Progenitor cell of endocrine pancreas (in vitro differentiated cells): ENCODE measurements around the gene ZSWIM6. TPM values are rescaled to one million over a fixed set of nuclear protein-coding genes. Genes with fewer than 3 reads are reported as not detected.
A peak's percentile ranks its signal among the peaks of the same experiment; 100 is the strongest.

Experiments
- DNase-seq: peaks from one replicate; pipeline ENCODE4 v3.0.0; 2021; ENCODE audit warnings: low spot score; ENCODE audit not compliant: unreplicated experiment
- H3K27ac Mint-ChIP-seq: 2 replicates; pipeline ENCODE4 v1.8.0; 2021; ENCODE audit warnings: mild to moderate bottlenecking, moderate library complexity, mixed read lengths
- H3K27me3 Mint-ChIP-seq: 2 replicates; pipeline ENCODE4 v1.8.0; 2021; ENCODE audit warnings: mixed read lengths
- H3K36me3 Mint-ChIP-seq: 2 replicates; pipeline ENCODE4 v1.8.0; 2022; ENCODE audit warnings: mixed read lengths; ENCODE audit not compliant: insufficient read depth
- H3K4me1 Mint-ChIP-seq: 2 replicates; pipeline ENCODE4 v1.8.0; 2021; ENCODE audit warnings: low read depth, mixed read lengths
- H3K4me3 Mint-ChIP-seq: 2 replicates; pipeline ENCODE4 v1.8.0; 2021; ENCODE audit warnings: low read depth, mild to moderate bottlenecking, moderate library complexity, mixed read lengths
- H3K9me3 Mint-ChIP-seq: 2 replicates; pipeline ENCODE4 v1.8.0; 2021; ENCODE audit warnings: low read depth, mixed read lengths
- total RNA-seq: library from RNA; stranded (reverse); gene quantifications from 2 replicates; pipeline ENCODE4 v1.2.1, GENCODE V29; 2021
- TF ChIP-seq, protein P1 (sequence below): fragments of 200-600 bp; sonication (generic); IDR thresholded peaks from one replicate; pipeline ENCODE4 v1.5.0; 2021; ENCODE audit warnings: antibody characterized with exemption, mild to moderate bottlenecking; ENCODE audit not compliant: unreplicated experiment

ZSWIM6 gene
- total RNA-seq, 1 donor from 2014 or later, result 35.2 TPM

GRCh38 chr5:61289241-61289640, 42.8 kb upstream of the ZSWIM6 start:
- no peak overlapping the region for H3K27ac Mint-ChIP-seq
- no peak for DNase-seq

DNA sequence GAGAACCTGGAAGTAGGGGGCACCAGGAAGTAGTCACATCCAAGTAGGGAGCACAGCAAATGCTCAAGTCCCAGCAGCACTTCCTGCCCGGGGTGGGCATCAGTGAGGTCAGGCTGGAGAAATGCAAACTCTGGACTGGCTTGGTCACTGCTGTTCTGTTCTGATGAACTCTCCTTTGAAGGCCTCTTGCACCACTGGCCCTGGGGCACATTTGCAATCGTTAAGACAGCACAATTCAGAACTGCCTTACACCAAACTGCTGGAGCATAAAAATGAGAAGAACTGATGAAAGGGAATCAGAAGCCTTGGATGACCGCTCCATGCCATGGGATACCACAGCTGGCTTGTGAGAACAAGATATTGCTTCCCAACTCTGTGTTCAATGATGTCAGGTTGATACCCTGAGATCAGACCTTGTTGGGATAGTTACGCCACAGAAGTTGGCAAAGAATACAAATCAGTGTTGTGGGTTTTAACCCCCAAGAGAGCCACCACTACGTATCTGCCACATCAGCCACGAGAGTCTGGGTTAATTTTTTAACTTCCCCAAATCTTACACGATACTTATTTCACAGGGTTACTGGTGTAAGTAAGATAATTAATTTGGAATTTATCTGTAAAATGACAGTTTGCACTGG, 42.3 kb upstream of the ZSWIM6 start:
- H3K36me3 Mint-ChIP-seq, result no peaks in the 10 kb centered on the region
- H3K27ac Mint-ChIP-seq, result no peak overlapping the region
- TF ChIP-seq, protein P1, sequence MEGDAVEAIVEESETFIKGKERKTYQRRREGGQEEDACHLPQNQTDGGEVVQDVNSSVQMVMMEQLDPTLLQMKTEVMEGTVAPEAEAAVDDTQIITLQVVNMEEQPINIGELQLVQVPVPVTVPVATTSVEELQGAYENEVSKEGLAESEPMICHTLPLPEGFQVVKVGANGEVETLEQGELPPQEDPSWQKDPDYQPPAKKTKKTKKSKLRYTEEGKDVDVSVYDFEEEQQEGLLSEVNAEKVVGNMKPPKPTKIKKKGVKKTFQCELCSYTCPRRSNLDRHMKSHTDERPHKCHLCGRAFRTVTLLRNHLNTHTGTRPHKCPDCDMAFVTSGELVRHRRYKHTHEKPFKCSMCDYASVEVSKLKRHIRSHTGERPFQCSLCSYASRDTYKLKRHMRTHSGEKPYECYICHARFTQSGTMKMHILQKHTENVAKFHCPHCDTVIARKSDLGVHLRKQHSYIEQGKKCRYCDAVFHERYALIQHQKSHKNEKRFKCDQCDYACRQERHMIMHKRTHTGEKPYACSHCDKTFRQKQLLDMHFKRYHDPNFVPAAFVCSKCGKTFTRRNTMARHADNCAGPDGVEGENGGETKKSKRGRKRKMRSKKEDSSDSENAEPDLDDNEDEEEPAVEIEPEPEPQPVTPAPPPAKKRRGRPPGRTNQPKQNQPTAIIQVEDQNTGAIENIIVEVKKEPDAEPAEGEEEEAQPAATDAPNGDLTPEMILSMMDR, result no peak
- H3K27me3 Mint-ChIP-seq, result no peaks in the 10 kb centered on the region
- H3K4me3 Mint-ChIP-seq, result no peak overlapping the region
- peaks cover 29% of the 10 kb centered on the region for H3K4me1 Mint-ChIP-seq
- no peak for DNase-seq
- H3K9me3 Mint-ChIP-seq, result no peaks in the 10 kb centered on the region

More at GRCh38 chr5:61289241-61289640, 42.8 kb upstream of the ZSWIM6 start:
- H3K4me1 Mint-ChIP-seq, result peaks cover 29% of the 10 kb centered on the region
- H3K4me3 Mint-ChIP-seq, result no peak overlapping the region
- TF ChIP-seq, protein P1, result peak; percentile 21
- no peaks in the 10 kb centered on the region for H3K27me3 Mint-ChIP-seq
- H3K9me3 Mint-ChIP-seq, result no peaks in the 10 kb centered on the region
- no peaks in the 10 kb centered on the region for H3K36me3 Mint-ChIP-seq

DNA sequence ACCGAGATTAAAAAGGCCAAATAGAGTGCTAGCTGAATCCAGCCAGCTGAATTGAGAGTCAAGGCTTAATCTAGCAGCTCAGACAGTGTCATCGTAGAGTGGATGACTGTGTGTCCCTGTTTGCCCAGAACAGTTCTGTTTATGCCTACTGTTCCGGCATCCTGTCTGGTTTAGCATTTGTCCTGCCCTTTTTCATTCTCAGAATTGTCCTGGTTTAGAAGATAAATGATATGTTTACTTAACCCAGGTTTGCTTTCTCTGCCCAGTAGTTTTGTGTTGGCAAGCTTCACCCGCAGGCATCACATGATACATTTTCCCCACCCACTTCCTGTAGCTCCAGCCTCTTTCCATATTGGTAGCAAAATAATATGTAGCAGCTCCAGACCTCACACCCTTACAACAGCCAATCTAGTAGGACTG, 41.3 kb upstream of the ZSWIM6 start:
- Mint-ChIP-seq H3K9me3 (no peaks in the 10 kb centered on the region), H3K36me3 (no peaks in the 10 kb centered on the region), H3K4me1 (peaks cover 29% of the 10 kb centered on the region), H3K27ac (no peak overlapping the region), H3K4me3 (no peak overlapping the region), H3K27me3 (peaks cover 3% of the 10 kb centered on the region)
- TF ChIP-seq, protein P1, result no peak
- DNase-seq, result no peak

DNA sequence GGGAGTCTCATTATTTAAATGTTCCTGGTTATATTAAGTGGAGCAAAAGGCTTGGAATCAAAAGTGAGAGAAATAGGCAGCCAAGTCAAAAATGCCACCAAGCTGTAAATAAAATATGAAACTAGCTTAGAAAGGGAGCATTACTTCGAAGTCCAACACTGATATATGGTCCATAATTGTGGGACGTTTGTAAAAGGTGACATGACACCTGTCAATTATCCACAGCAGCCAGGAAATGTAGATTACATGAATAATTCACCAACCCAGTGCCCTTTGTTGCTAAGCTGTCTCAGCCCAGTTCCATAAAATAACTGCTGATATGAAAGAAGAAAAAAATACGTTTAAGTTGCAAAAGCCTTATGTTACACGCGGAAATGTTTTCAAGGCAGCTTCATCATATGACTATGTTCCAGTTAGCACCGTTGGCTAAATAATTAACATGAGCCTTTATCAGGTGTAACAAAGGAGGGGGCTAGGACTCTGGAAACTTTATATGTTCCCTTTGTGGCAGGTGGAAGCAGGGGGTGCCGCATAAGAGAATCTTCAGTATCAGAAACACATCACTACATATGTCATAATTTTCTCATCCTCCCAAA, 39.9 kb upstream of the ZSWIM6 start:
- no peak for DNase-seq
- H3K9me3 Mint-ChIP-seq, result no peaks in the 10 kb centered on the region
- peaks cover 31% of the 10 kb centered on the region for H3K4me1 Mint-ChIP-seq
- TF ChIP-seq, protein P1, result no peak
- H3K36me3 Mint-ChIP-seq, result no peaks in the 10 kb centered on the region
- H3K27ac Mint-ChIP-seq, result no peak overlapping the region
- no peak overlapping the region for H3K4me3 Mint-ChIP-seq
- H3K27me3 Mint-ChIP-seq, result peaks cover 3% of the 10 kb centered on the region

DNA sequence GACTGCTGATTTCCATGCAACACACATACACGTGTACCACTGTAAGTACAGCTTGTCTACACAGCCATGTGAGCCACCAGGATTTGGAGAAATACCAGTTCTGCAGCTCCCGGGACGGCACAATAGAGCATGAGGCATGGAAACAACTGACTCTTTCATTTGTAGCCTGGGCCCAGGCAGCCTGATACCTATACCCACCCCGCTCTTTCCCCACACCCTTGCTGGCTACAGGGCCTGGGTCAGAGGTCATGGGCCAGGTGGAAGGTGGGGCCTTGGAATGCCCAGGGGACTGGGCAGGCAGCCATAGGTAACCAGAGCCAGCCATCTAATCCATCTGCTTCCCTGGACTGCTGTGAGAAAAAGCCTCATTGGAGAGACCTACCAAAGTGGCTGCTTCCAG, 39.0 kb upstream of the ZSWIM6 start:
- DNase-seq, result no peak
- Mint-ChIP-seq H3K4me1 (peaks cover 31% of the 10 kb centered on the region), H3K4me3 (no peak overlapping the region), H3K36me3 (no peaks in the 10 kb centered on the region), H3K9me3 (no peaks in the 10 kb centered on the region), H3K27ac (peak overlapping the region; percentile 83), H3K27me3 (peaks cover 3% of the 10 kb centered on the region)
- TF ChIP-seq, protein P1, result no peak
